Astrocyte of the spinal cord (primary cell): ENCODE results near the gene NFIC.

Source experiments
- DNase-seq: peaks from one replicate; pipeline ENCODE4 v3.0.0; 2011; ENCODE audit warnings: low read depth, low spot score
- H3K4me3 ChIP-seq: 2 replicates; pipeline ENCODE4 v1.5.1; 2011; ENCODE audit warnings: low read depth, mild to moderate bottlenecking, low read length, moderate library complexity
- in situ Hi-C: cut with HindIII; loops from 2 replicates; pipeline ENCODE4 v1.10.0; 2017; ENCODE audit warnings: low sequenced_read_pairs
- TF ChIP-seq, protein P1 (sequence below): IDR thresholded peaks from 2 replicates; pipeline ENCODE4 v1.5.1; 2012; ENCODE audit warnings: low read depth, mild to moderate bottlenecking, low read length, inconsistent platforms

Gene NFIC

DNA sequence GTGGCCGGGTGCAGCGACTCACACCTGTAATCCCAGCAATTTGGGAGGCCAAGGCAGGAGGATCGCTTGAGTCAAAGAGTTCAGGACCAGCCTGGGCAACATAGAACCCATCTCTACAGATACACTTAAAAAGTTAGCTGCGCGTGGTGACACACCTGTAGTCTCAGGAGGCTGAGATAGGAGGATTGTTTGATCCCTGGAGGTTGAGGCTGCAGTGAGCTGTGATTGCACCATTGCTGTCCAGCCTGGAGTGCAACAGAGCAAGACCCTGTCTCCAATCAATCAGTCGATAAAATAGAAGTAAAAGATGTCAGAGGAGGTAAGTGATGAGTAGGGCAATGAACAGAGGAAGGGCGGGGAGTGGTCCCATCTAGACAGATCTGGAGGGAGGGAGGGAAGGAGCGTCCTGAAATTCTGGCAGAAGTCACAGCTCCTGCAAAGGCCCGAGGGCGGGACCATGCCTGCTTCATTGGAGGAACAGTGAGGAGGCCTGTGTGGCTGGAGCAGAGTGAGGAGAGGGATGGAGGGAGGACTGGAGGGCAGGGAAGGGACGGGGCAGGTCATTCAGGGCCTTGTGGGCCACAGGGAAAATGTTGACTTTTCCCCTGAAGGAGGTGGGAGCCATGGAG is 104.2 kb downstream of the NFIC start:
- in situ Hi-C loops, result no loop called here
- TF ChIP-seq, protein P1, sequence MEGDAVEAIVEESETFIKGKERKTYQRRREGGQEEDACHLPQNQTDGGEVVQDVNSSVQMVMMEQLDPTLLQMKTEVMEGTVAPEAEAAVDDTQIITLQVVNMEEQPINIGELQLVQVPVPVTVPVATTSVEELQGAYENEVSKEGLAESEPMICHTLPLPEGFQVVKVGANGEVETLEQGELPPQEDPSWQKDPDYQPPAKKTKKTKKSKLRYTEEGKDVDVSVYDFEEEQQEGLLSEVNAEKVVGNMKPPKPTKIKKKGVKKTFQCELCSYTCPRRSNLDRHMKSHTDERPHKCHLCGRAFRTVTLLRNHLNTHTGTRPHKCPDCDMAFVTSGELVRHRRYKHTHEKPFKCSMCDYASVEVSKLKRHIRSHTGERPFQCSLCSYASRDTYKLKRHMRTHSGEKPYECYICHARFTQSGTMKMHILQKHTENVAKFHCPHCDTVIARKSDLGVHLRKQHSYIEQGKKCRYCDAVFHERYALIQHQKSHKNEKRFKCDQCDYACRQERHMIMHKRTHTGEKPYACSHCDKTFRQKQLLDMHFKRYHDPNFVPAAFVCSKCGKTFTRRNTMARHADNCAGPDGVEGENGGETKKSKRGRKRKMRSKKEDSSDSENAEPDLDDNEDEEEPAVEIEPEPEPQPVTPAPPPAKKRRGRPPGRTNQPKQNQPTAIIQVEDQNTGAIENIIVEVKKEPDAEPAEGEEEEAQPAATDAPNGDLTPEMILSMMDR, result no peak
- DNase-seq, result no peak
- H3K4me3 ChIP-seq, result no peak overlapping the region

DNA sequence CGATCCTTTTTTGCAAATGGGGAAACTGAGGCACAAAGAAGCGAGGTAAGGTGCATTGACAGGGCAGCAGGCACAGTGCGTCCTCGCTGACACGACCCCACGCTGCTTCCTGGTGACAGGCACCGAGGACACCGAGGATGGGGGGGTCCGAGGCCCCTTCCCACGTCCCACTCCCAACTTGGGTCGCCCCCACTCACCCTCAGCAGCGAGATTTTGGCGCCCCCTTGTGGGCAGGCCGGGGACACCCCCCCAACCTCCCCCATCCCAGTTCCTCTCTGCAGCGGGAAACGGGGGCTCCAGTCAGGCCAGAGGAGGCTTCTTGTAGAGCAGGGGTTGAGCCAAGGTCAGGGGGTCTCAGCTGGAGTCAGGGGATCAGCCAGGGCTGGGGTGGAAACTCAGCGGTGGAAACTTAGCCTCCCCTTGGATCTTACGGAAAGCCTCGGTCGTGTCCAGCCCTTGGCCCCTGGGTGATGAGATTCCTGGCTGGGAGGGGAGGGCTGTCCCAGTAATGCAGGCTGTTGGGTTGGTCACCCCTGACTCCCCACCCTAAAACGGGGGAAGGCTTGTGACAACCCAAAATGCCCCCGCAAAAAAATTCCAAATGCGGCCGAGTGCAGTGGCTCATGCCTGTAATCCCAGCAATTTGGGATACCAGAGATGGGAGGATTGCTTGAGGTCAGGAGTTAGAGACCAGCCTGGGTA is 105.7 kb downstream of the NFIC start:
- in situ Hi-C loops, result no loop called here
- TF ChIP-seq, protein P1, result peak; percentile 92
- no peak overlapping the region for H3K4me3 ChIP-seq
- DNase-seq, result no peak

DNA sequence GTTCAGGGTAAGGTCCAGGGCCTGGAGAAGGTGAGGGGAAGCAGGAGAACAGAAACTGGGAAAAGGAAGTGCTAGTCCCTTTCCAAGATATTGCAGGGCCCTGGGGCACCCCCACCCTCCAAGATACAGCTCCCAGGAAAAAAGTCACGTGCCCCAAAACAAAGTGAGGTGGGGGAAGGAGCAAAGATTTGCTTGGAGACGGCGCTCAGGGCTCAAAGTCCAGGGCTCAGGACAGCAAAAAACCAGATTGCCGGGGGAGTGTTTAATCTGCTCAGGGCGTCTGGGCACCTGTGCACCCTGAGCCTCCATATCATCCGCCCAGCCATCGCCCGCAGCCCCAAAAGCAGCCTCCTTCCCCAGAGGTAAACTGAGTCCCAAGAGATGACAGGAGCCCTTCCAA is 107.6 kb downstream of the NFIC start:
- no peak for DNase-seq
- TF ChIP-seq, protein P1, result no peak
- in situ Hi-C loops, result no loop called here
- no peak overlapping the region for H3K4me3 ChIP-seq

DNA sequence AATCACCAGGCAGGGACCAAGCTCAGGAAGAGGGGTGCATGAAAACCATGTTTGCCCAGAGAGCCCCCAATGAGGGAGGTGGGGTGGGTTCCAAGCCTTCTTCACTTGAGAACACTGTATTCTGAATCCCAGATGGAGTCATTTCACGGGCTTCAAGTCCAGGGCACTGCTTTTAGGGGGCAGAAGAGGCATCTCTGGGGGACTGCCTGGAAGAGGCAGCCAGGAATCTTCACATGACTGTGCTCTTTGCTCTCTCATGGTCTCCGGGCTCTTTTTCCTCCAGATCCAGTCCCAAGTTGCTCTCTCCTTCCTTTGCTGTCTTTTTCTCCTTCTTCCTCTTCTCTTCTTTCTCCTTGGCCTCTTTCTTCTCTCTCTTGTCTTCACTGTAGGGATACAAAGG is 108.2 kb downstream of the NFIC start:
- DNase-seq, result no peak
- H3K4me3 ChIP-seq, result no peak overlapping the region
- TF ChIP-seq, protein P1, result no peak
- in situ Hi-C loops, result no loop called here

DNA sequence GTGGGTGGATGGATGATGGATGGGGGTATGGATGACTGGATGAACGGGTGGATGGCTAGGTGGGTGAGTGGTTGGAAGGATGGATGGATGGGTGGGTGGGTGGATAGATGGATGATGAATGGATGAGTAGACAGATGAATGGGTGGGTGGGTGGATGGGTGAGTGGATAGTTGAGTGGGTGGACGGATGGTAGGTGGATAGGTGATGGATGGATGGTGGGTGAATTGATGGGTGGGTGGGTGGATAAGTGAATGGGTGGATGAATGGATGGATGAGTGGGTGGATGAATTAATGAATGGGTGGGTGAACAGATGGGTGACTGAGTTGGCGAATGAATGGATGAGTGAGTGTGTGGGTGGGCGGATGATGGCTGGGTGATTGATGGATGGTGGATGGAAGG is 109.1 kb downstream of the NFIC start:
- no peak overlapping the region for H3K4me3 ChIP-seq
- in situ Hi-C loops, result no loop called here
- DNase-seq, result no peak
- TF ChIP-seq, protein P1, result no peak

DNA sequence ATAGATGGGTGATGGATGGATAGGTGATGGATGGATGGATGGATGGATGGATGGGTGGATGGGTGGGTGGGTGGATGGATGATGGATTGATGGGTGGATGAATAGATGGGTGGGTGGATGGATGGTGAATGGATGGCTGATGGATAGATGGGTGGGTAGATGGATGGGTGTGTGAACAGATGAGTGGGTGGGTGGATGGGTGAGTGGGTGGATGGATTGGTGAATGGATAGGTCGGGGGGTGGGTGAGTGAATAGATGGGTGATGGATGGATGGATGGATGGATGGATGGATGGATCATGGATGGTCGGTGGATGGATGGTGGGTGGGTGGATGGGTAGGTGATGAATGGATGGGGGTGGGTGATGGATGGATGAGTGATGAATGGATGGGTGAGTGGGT is 110.4 kb downstream of the NFIC start:
- in situ Hi-C loops, result no loop called here
- no peak overlapping the region for H3K4me3 ChIP-seq
- DNase-seq, result no peak
- TF ChIP-seq, protein P1, result no peak
